Measurements from ENCODE around the gene RAET1E. TPM values are rescaled to one million over a fixed set of nuclear protein-coding genes. Genes with fewer than 3 reads are reported as not detected.

The RAET1E gene
- total and polyA plus RNA-seq, 4 donors, result 0.56 to 0.98 (median 0.93) TPM

DNA sequence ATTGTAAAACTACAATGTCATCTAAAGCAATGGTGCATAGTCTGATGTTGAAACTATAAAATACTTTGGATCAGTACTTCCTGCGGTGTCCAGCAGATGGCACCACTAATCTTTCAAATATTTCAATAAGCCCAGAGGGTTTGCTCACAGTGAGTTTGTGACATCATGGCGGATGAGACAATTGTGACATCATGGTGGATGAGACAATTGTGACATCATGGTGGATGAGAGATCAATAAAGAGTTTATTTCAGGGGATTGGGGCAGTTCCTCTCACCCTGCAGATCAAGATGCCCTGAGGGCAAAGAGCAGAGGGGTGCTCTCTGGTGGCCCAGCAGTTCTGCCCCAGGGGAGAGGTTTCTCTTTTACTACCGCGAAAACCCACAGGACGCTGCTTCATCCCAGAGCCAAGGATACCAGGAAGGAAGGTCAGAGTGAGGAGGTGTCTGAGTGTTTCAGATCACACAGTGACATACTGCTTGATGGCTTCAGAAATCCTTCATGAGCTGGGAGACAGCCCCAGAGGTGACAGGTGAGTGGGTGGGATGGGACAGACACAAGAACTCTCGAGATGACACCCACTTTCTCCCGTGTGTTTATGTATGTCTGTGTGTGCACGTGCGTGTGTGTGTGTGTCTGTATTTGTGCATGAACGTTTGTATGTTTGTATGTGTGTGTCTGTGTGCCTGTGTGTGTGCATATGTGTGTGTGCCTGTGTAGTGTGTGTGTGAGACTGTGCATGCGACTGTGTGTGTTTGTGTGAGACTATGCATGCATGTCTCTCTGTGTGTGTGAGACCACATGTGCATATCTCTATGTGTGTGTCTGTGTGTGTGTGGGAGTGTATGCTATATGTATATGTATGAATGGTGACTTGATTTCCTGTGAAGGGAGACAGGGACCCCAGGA lies 36.6 kb upstream of the RAET1E start:
- Histone ChIP-seq H3K9me3 (ENCODE audit: control insufficient read depth in 4 of 4, insufficient read depth in 3 of 4, low read length in 3 of 4) (peaks cover 0 to 2% (median 0%) of the 10 kb centered on the region in 4 donors), H3K4me3 (no peak overlapping the region), H3K9ac (ENCODE audit: insufficient read depth in 1 of 2, low read length in 2 of 2) (no peak overlapping the region), H3K27me3 (ENCODE audit: control insufficient read depth in 3 of 3, insufficient read depth in 3 of 3, low read length in 2 of 3) (peaks cover 0 to 80% (median 65%) of the 10 kb centered on the region in 3 donors), H3K36me3 (ENCODE audit: control insufficient read depth in 4 of 4, insufficient read depth in 4 of 4, low read length in 4 of 4) (no peaks in the 10 kb centered on the region), H3K4me1 (ENCODE audit: control insufficient read depth in 5 of 5, insufficient read depth in 5 of 5, low read length in 5 of 5) (peaks cover 0 to 8% (median 0%) of the 10 kb centered on the region in 5 donors), H3K27ac (ENCODE audit: low read depth in 1 of 2, low read length in 1 of 2) (no peak overlapping the region)
- ATAC-seq (ENCODE audit: insufficient read depth, low FRiP score) (peak; percentile 46), DNase-seq (peak; percentile 73 to 85 (median 79))
- WGBS, 2 donors, result 40 to 46% methylated on average over 11 of the region's 11 CpGs
- TF ChIP-seq, protein P1, sequence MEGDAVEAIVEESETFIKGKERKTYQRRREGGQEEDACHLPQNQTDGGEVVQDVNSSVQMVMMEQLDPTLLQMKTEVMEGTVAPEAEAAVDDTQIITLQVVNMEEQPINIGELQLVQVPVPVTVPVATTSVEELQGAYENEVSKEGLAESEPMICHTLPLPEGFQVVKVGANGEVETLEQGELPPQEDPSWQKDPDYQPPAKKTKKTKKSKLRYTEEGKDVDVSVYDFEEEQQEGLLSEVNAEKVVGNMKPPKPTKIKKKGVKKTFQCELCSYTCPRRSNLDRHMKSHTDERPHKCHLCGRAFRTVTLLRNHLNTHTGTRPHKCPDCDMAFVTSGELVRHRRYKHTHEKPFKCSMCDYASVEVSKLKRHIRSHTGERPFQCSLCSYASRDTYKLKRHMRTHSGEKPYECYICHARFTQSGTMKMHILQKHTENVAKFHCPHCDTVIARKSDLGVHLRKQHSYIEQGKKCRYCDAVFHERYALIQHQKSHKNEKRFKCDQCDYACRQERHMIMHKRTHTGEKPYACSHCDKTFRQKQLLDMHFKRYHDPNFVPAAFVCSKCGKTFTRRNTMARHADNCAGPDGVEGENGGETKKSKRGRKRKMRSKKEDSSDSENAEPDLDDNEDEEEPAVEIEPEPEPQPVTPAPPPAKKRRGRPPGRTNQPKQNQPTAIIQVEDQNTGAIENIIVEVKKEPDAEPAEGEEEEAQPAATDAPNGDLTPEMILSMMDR (IDR thresholded peaks at IDR 0.05; ENCODE audit: control extremely low read depth, extremely low read depth), result peak; percentile 83

DNA sequence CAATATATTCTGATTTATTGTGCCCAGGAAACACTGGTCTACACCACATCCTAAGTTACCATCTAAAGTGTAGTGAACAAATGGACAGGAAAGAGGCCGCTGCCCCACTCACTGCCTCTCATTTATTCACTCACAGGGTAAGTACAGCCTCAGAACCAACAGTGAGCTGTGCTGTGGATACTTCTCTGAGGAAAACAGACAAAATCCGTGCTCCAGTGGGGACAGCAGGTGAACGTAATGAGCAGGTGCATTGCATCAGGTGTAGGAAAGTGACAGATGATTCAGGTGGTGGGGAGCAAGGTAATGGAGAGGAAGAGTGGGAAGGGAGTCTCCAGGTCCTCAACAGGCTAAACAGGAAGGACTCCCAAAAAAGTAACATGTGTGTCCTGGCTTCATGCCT lies 35.5 kb upstream of the RAET1E start:
- ATAC-seq (ENCODE audit: insufficient read depth, low FRiP score) (no peak), DNase-seq (no peak)
- no peaks in the 10 kb centered on the region for H3K36me3 ChIP-seq (ENCODE audit: control insufficient read depth in 4 of 4, insufficient read depth in 4 of 4, low read length in 4 of 4)
- WGBS, 2 donors, result 30 to 33% methylated on average over 3 of the region's 3 CpGs
- H3K27ac ChIP-seq (ENCODE audit: low read depth in 1 of 2, low read length in 1 of 2), result no peak overlapping the region
- TF ChIP-seq, protein P1 (IDR thresholded peaks at IDR 0.05; ENCODE audit: control extremely low read depth, extremely low read depth), result no peak
- no peak overlapping the region for H3K4me3 ChIP-seq
- H3K9ac ChIP-seq (ENCODE audit: insufficient read depth in 1 of 2, low read length in 2 of 2), result no peak overlapping the region
- H3K4me1 ChIP-seq (ENCODE audit: control insufficient read depth in 5 of 5, insufficient read depth in 5 of 5, low read length in 5 of 5), result peaks cover 0 to 4% (median 0%) of the 10 kb centered on the region in 5 donors
- peaks cover 0 to 2% (median 0%) of the 10 kb centered on the region in 4 donors for H3K9me3 ChIP-seq (ENCODE audit: control insufficient read depth in 4 of 4, insufficient read depth in 3 of 4, low read length in 3 of 4)
- peaks cover 0 to 72% (median 63%) of the 10 kb centered on the region in 3 donors for H3K27me3 ChIP-seq (ENCODE audit: control insufficient read depth in 3 of 3, insufficient read depth in 3 of 3, low read length in 2 of 3)

DNA sequence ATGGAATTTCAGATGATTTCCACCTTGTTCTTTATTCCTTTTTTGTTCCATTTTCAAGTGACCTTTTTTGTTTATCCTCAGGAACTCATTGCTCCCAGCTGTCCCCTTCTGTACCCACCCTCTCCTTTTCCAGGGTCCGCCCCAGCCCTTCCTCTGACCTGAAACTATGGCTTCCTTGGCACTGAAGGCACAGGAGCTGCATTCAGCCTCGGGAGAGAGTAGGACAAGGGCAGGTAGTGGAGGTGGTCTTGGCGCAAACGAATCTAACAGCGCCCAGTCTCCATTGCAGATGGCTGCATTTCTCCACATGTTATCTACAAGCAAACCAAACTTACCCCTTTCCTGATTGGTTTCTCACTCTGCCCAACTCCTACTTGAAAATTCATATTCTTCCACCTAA lies 35.1 kb upstream of the RAET1E start:
- ATAC-seq (ENCODE audit: insufficient read depth, low FRiP score), result no peak
- no peak overlapping the region for H3K27ac ChIP-seq (ENCODE audit: low read depth in 1 of 2, low read length in 1 of 2)

More for the DNA sequence above, 35.1 kb upstream of the RAET1E start:
- Histone ChIP-seq H3K4me3 (no peak overlapping the region), H3K9me3 (ENCODE audit: control insufficient read depth in 4 of 4, insufficient read depth in 3 of 4, low read length in 3 of 4) (peaks cover 0 to 2% (median 0%) of the 10 kb centered on the region in 4 donors), H3K36me3 (ENCODE audit: control insufficient read depth in 4 of 4, insufficient read depth in 4 of 4, low read length in 4 of 4) (no peaks in the 10 kb centered on the region), H3K4me1 (ENCODE audit: control insufficient read depth in 5 of 5, insufficient read depth in 5 of 5, low read length in 5 of 5) (no peaks in the 10 kb centered on the region), H3K27me3 (ENCODE audit: control insufficient read depth in 3 of 3, insufficient read depth in 3 of 3, low read length in 2 of 3) (peaks cover 0 to 68% (median 63%) of the 10 kb centered on the region in 3 donors), H3K9ac (ENCODE audit: insufficient read depth in 1 of 2, low read length in 2 of 2) (no peak overlapping the region)
- TF ChIP-seq, protein P1 (IDR thresholded peaks at IDR 0.05; ENCODE audit: control extremely low read depth, extremely low read depth), result no peak
- no peak for DNase-seq
- WGBS, 2 donors, result 52 to 58% methylated on average over 5 of the region's 5 CpGs

Data from lung (tissue), 12 donors.